Lower leg skin (tissue), 3 donors: Measurements from ENCODE around the gene DOCK9.

ENCODE experiments used
- CTCF ChIP-seq, 3 donors: fragments of 450-650 bp; IDR thresholded peaks; one replicate each; pipeline ENCODE4 v1.5.1; 2016; ENCODE audit warnings: antibody characterized with exemption in 3 of 3, mild to moderate bottlenecking in 3 of 3, moderate library complexity in 2 of 3
- POLR2A ChIP-seq, 2 donors: fragments of 450-650 bp; IDR thresholded peaks; one replicate each; pipeline ENCODE4 v1.6.1; 2016 to 2017; ENCODE audit warnings: antibody characterized with exemption in 2 of 2, mild to moderate bottlenecking in 1 of 2, moderate library complexity in 1 of 2

GRCh38 chr13:98994896-98995295 is 17.0 kb upstream of the DOCK9 start:
- TF ChIP-seq CTCF (IDR thresholded peaks at IDR 0.05) (no peak), POLR2A (IDR thresholded peaks at IDR 0.05) (no peak)
